AG04450 (cell line): ENCODE data around the gene TSN. TPM values are rescaled to one million over a fixed set of nuclear protein-coding genes. Genes with fewer than 3 reads are reported as not detected.

ENCODE experiments used
- CTCF ChIA-PET: fragments of 300-600, 350-600 bp; formaldehyde crosslinking; extraction: SDS; loops from one replicate; lab custom pipeline; 2022; ENCODE audit warnings: antibody characterized with exemption, inconsistent platforms; lab: Charles Lee
- POLR2A ChIA-PET: fragments of 350-600 bp; formaldehyde crosslinking; extraction: SDS; loops from one replicate; lab custom pipeline; 2021; ENCODE audit warnings: antibody characterized with exemption, inconsistent platforms; lab: Yijun Ruan, JAX
- DNase-seq: peaks from one replicate; pipeline ENCODE4 v3.0.0-alpha.2; 2011; ENCODE audit warnings: low read depth, low spot score
- H3K27ac ChIP-seq: one replicate; pipeline ENCODE4 v1.5.1; 2012; ENCODE audit warnings: low read depth, low read length, control low read depth
- H3K27me3 ChIP-seq: one replicate; pipeline ENCODE4 v1.6.0; 2012; ENCODE audit warnings: low read length; ENCODE audit not compliant: control insufficient read depth, insufficient read depth
- H3K4me3 ChIP-seq: 2 replicates; pipeline ENCODE4 v1.5.1; 2011; ENCODE audit warnings: mild to moderate bottlenecking, low read depth, low read length, control low read depth
- H3K9me3 ChIP-seq: 2 replicates; pipeline ENCODE4 v1.5.1; 2012; ENCODE audit warnings: low read length; ENCODE audit not compliant: control insufficient read depth, insufficient read depth
- polyA plus RNA-seq: library from polyadenylated mRNA; depleted of rRNA; stranded (reverse); fragments of >200 nt; gene quantifications from 2 replicates; pipeline ENCODE4 v1.2.3, GENCODE V29; 2011
- TF ChIP-seq, protein P1 (sequence below): IDR thresholded peaks from 2 replicates; pipeline ENCODE4 v1.5.1; 2011; ENCODE audit warnings: low read depth, low read length, control low read depth, inconsistent platforms

Gene TSN
- polyA plus RNA-seq, 1 experiment, result 77.3 TPM

GRCh38 chr2:121776361-121776760 is 20.9 kb downstream of the TSN start:
- CTCF ChIA-PET, result no interaction called here
- no peak for DNase-seq

GRCh38 chr2:121776885-121777698 is 21.6 kb downstream of the TSN start:
- TF ChIP-seq, protein P1, sequence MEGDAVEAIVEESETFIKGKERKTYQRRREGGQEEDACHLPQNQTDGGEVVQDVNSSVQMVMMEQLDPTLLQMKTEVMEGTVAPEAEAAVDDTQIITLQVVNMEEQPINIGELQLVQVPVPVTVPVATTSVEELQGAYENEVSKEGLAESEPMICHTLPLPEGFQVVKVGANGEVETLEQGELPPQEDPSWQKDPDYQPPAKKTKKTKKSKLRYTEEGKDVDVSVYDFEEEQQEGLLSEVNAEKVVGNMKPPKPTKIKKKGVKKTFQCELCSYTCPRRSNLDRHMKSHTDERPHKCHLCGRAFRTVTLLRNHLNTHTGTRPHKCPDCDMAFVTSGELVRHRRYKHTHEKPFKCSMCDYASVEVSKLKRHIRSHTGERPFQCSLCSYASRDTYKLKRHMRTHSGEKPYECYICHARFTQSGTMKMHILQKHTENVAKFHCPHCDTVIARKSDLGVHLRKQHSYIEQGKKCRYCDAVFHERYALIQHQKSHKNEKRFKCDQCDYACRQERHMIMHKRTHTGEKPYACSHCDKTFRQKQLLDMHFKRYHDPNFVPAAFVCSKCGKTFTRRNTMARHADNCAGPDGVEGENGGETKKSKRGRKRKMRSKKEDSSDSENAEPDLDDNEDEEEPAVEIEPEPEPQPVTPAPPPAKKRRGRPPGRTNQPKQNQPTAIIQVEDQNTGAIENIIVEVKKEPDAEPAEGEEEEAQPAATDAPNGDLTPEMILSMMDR, result no peak
- POLR2A ChIA-PET, result interaction anchor here (0.5 kb wide), 1 partner anchor 245 kb away, joined by 3 read pairs; no protein-coding TSS in a partner anchor
- Histone ChIP-seq H3K27me3 (peaks cover 9% of the 10 kb centered on the region), H3K9me3 (no peaks in the 10 kb centered on the region; the same call in 1 of the 2 replicates), H3K4me3 (no peak overlapping the region), H3K27ac (no peak overlapping the region)
- DNase-seq, result no peak
- CTCF ChIA-PET, result interaction anchor here (1.7 kb wide), 1 partner anchor 34 kb away, joined by 3 read pairs; no protein-coding TSS in a partner anchor

More at GRCh38 chr2:121776361-121776760, 20.9 kb downstream of the TSN start:
- Histone ChIP-seq H3K9me3 (no peaks in the 10 kb centered on the region), H3K4me3 (no peak overlapping the region), H3K27ac (no peak overlapping the region), H3K27me3 (peaks cover 4% of the 10 kb centered on the region)
- TF ChIP-seq, protein P1, result no peak
- POLR2A ChIA-PET, result no interaction called here

DNA sequence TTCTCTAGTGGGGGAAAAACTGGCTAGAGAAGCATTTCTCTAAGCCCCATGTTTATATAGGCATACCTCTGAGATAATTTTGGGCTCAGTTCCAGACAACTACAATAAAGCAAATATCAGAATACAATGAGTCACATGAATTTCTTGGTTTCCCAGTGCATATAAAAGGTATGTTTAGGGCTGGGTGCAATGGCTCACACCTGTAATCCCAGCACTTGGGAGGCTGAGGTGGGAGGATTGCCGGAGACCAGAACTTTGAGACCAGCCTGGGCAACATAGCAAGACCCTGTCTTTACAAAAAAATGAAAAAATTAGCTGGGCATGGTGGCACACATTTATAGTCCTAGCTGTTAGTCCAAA is 22.2 kb downstream of the TSN start:
- POLR2A ChIA-PET, result no interaction called here
- H3K9me3 ChIP-seq, result no peaks in the 10 kb centered on the region; the same call in 1 of the 2 replicates
- DNase-seq, result peak; percentile 26
- no peak overlapping the region for H3K4me3 ChIP-seq
- CTCF ChIA-PET, result interaction anchor here (1.7 kb wide), 1 partner anchor 34 kb away, joined by 3 read pairs; no protein-coding TSS in a partner anchor
- TF ChIP-seq, protein P1, result no peak
- peaks cover 9% of the 10 kb centered on the region for H3K27me3 ChIP-seq
- no peak overlapping the region for H3K27ac ChIP-seq

GRCh38 chr2:121778741-121779487 is 23.5 kb downstream of the TSN start:
- CTCF ChIA-PET, result interaction anchor here (1.7 kb wide), 1 partner anchor 32 kb away, joined by 3 read pairs; no protein-coding TSS in a partner anchor

More at GRCh38 chr2:121778741-121779487, 23.5 kb downstream of the TSN start:
- no peak for DNase-seq
- Histone ChIP-seq H3K9me3 (no peaks in the 10 kb centered on the region; the same call in 1 of the 2 replicates), H3K27me3 (peaks cover 12% of the 10 kb centered on the region), H3K4me3 (no peak overlapping the region), H3K27ac (no peak overlapping the region)
- TF ChIP-seq, protein P1, result no peak
- POLR2A ChIA-PET, result no interaction called here
